ENCODE results near the gene ESF1.

The ESF1 gene

GRCh38 chr20:13790708-13791107 lies 6.0 kb upstream of the ESF1 start:
- peaks cover 30 to 89% of the 10 kb centered on the region in 2 experiments for H3K36me3 ChIP-seq (ENCODE audit: control insufficient read depth in 2 of 2, insufficient read depth in 1 of 2, low read length in 2 of 2)
- ChIA-PET POLR2A (no interaction called here), CTCF (interaction anchor here (0.7 to 1.4 kb wide), 2 partner anchors 19 to 356 kb away, joined by 3 to 4 read pairs; no protein-coding TSS in a partner anchor)

GRCh38 chr20:13788167-13788834 lies 3.6 kb upstream of the ESF1 start:
- CTCF ChIA-PET: interaction anchor here (0.5 to 1.8 kb wide), 24 partner anchors 10 to 865 kb away, joined by 3 to 10 read pairs (median 4); no protein-coding TSS in a partner anchor

More at GRCh38 chr20:13790708-13791107, 6.0 kb upstream of the ESF1 start:
- Histone ChIP-seq H3K9me3 (ENCODE audit: control insufficient read depth, insufficient read depth, low read depth, low read length) (no peaks in the 10 kb centered on the region), H3K27ac (ENCODE audit: extremely low read depth, low read depth, low read length) (no peak overlapping the region), H3K4me1 (ENCODE audit: control insufficient read depth, insufficient read depth, low read length) (no peaks in the 10 kb centered on the region), H3K4me3 (ENCODE audit: low read depth, low read length) (no peak overlapping the region)
- TF ChIP-seq ZSCAN5A (tag by site-specific recombination; IDR thresholded peaks at IDR 0.05) (no peak), AEBP2 (tag by site-specific recombination; IDR thresholded peaks at IDR 0.05; ENCODE audit: borderline replicate concordance) (no peak), PATZ1 (tag by site-specific recombination; IDR thresholded peaks at IDR 0.05) (no peak)

GRCh38 chr20:13786143-13786828 lies 1.6 kb upstream of the ESF1 start:
- CTCF ChIA-PET: interaction anchor here (0.6 to 0.7 kb wide), 3 partner anchors 9 to 525 kb away, joined by 3 to 4 read pairs (median 3); no protein-coding TSS in a partner anchor
- H3K4me1 ChIP-seq (ENCODE audit: control insufficient read depth, insufficient read depth, low read length): no peaks in the 10 kb centered on the region
- H3K36me3 ChIP-seq (ENCODE audit: control insufficient read depth in 2 of 2, insufficient read depth in 1 of 2, low read length in 2 of 2): peaks cover 11 to 60% of the 10 kb centered on the region in 2 experiments
- peak overlapping the region; percentile 85 for H3K4me3 ChIP-seq (ENCODE audit: low read depth, low read length)
- POLR2A ChIA-PET: no interaction called here
- no peak overlapping the region for H3K27ac ChIP-seq (ENCODE audit: extremely low read depth, low read depth, low read length)
- H3K9me3 ChIP-seq (ENCODE audit: control insufficient read depth, insufficient read depth, low read depth, low read length): no peaks in the 10 kb centered on the region
- TF ChIP-seq PBX3 (CRISPR knock-in tag; IDR thresholded peaks at IDR 0.05): no peak
- TF ChIP-seq ZNF350 (tag by site-specific recombination; IDR thresholded peaks at IDR 0.05): no peak
- no peak for TF ChIP-seq ZNF600 (tag by site-specific recombination; IDR thresholded peaks at IDR 0.05)
- TF ChIP-seq ZNF37A (tag by site-specific recombination; IDR thresholded peaks at IDR 0.05): no peak
- TF ChIP-seq ZNF473 (tag by site-specific recombination; IDR thresholded peaks at IDR 0.05): no peak
- TF ChIP-seq ZNF639 (tag by site-specific recombination; IDR thresholded peaks at IDR 0.05): no peak
- TF ChIP-seq ZNF416 (tag by site-specific recombination; IDR thresholded peaks at IDR 0.05): no peak
- TF ChIP-seq PRDM1 (tag by site-specific recombination; IDR thresholded peaks at IDR 0.05): no peak
- TF ChIP-seq ZNF248 (tag by site-specific recombination; IDR thresholded peaks at IDR 0.05): no peak
- TF ChIP-seq ZNF843 (tag by site-specific recombination; IDR thresholded peaks at IDR 0.05): no peak
- TF ChIP-seq ZNF677 (tag by site-specific recombination; IDR thresholded peaks at IDR 0.05): no peak
- no peak for TF ChIP-seq KLF8 (tag by site-specific recombination; IDR thresholded peaks at IDR 0.05)
- TF ChIP-seq ZBTB11 (tag by site-specific recombination; conservative IDR thresholded peaks at IDR 0.05; ENCODE audit: low read depth): no peak

More at GRCh38 chr20:13788167-13788834, 3.6 kb upstream of the ESF1 start:
- no peaks in the 10 kb centered on the region for H3K9me3 ChIP-seq (ENCODE audit: control insufficient read depth, insufficient read depth, low read depth, low read length)
- no peaks in the 10 kb centered on the region for H3K4me1 ChIP-seq (ENCODE audit: control insufficient read depth, insufficient read depth, low read length)
- peak; percentile 8; the same call in 1 of the 2 replicates for TF ChIP-seq ZNF654 (tag by site-specific recombination; IDR thresholded peaks at IDR 0.05; ENCODE audit: low read depth)
- TF ChIP-seq ZNF664 (tag by site-specific recombination; IDR thresholded peaks at IDR 0.05): 0 out of 2 replicates have a peak, but pooled peaks have one; percentile 40
- no peak for TF ChIP-seq ZNF623 (tag by site-specific recombination; IDR thresholded peaks at IDR 0.05)
- H3K27ac ChIP-seq (ENCODE audit: extremely low read depth, low read depth, low read length): no peak overlapping the region
- H3K4me3 ChIP-seq (ENCODE audit: low read depth, low read length): no peak overlapping the region
- POLR2A ChIA-PET: interaction anchor here (1.0 to 1.3 kb wide), 2 partner anchors 12 to 14 kb away, joined by 3 read pairs; no protein-coding TSS in a partner anchor
- peaks cover 10 to 65% of the 10 kb centered on the region in 2 experiments for H3K36me3 ChIP-seq (ENCODE audit: control insufficient read depth in 2 of 2, insufficient read depth in 1 of 2, low read length in 2 of 2)
